HG02870 (cell line): ENCODE measurements around the gene CAMSAP3.

Experiments
- ATAC-seq: cut with Tn5 transposase; IDR thresholded peaks from one replicate; pipeline ENCODE4 v1.9.1; 2021; ENCODE audit warnings: mild to moderate bottlenecking, moderate library complexity; ENCODE audit not compliant: unreplicated experiment

CAMSAP3 gene

GRCh38 chr19:7595466-7596133 lies at the start of gene CAMSAP3:
Gene CAMSAP3, plus strand, starts transcription at chr19:7595863. Its CDS starts 140 bp downstream, at chr19:7596003.
- ATAC-seq: no peak

- no peak for ATAC-seq
Measured at GRCh38 chr19:7545904-7546303, 49.8 kb upstream of the CAMSAP3 start.

- no peak for ATAC-seq
Measured at GRCh38 chr19:7547159-7547558, 48.5 kb upstream of the CAMSAP3 start.

- ATAC-seq: no peak
Measured at GRCh38 chr19:7549429-7550148, 46.1 kb upstream of the CAMSAP3 start.

- no peak for ATAC-seq
Measured at GRCh38 chr19:7550169-7550770, 45.4 kb upstream of the CAMSAP3 start.

- ATAC-seq: no peak
Measured at GRCh38 chr19:7550987-7551761, 44.5 kb upstream of the CAMSAP3 start.

GRCh38 chr19:7552781-7553180 lies 42.9 kb upstream of the CAMSAP3 start:
- ATAC-seq: no peak

- no peak for ATAC-seq
Measured at GRCh38 chr19:7554565-7554964, 41.1 kb upstream of the CAMSAP3 start.

- no peak for ATAC-seq
Measured at GRCh38 chr19:7554990-7555864, 40.4 kb upstream of the CAMSAP3 start.

GRCh38 chr19:7556696-7557315 lies 38.9 kb upstream of the CAMSAP3 start:
- no peak for ATAC-seq

GRCh38 chr19:7558667-7559066 lies 37.0 kb upstream of the CAMSAP3 start:
- ATAC-seq: no peak

GRCh38 chr19:7559102-7559501 lies 36.6 kb upstream of the CAMSAP3 start:
- ATAC-seq: no peak

- ATAC-seq: no peak
Measured at GRCh38 chr19:7560255-7560654, 35.4 kb upstream of the CAMSAP3 start.

- no peak for ATAC-seq
Measured at GRCh38 chr19:7561325-7561724, 34.3 kb upstream of the CAMSAP3 start.

- ATAC-seq: no peak
Measured at GRCh38 chr19:7562646-7563393, 32.8 kb upstream of the CAMSAP3 start.

GRCh38 chr19:7564866-7565265 lies 30.8 kb upstream of the CAMSAP3 start:
- no peak for ATAC-seq

- no peak for ATAC-seq
Measured at GRCh38 chr19:7565332-7565731, 30.3 kb upstream of the CAMSAP3 start.

GRCh38 chr19:7570761-7571160 lies 24.9 kb upstream of the CAMSAP3 start:
- ATAC-seq: no peak

- no peak for ATAC-seq
Measured at GRCh38 chr19:7575434-7576040, 20.1 kb upstream of the CAMSAP3 start.
